ENCODE results near the gene CCDC74A. TPM values are rescaled to one million over a fixed set of nuclear protein-coding genes. Genes with fewer than 3 reads are reported as not detected.
A peak's percentile ranks its signal among the peaks of the same experiment; 100 is the strongest.
"Not testable (repeated sequence)": the region's sequence is repeated elsewhere in the genome, so short reads cannot be mapped to it uniquely, and the experiment has no call there.

The CCDC74A gene
- total and polyA plus RNA-seq, 5 donors, result 1.0 to 2.2 (median 1.3) TPM

DNA sequence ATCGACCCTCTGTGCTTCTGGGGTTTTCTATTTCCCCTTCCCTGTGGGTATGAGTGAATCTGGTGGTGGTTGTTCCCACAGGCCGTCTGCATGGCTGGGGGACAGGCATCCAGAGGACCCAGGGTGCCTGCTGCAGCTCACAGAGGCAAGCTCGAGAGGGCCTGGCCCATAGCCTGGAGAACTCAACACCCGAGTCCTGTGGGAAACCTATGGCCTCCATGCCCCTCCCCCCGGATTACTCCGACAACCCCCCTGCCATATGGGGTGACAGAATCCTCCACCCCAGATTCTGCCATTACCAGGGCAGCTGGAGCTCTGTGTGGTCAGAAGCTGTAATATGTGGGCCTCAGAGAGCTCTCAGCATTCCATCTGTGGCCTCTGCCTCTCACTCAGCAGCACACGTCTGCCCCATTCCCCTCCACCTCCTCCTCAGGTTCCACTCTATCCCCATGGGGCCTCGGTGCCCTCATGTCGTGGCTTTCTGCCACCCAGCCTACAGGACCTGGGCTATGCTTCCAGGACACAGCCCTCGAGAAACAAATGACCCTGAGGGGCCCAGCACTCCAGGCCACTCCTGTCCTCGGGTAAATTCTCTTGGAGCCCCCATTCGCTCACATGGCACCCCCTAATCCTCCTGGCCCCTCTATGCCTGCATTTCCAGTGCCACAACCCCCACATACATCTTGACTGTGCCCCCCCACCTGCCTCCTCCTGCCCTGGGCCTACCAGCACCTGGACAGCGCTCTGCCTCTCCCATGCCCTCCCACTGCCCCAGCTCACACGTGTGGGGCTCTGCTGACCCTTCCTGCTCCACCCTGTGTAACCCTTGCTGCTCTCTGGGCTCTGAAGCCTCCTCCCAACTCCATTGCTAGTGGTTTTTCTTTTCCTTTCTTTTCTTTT lies 39.1 kb upstream of the CCDC74A start:
- no peak overlapping the region for H3K4me3 ChIP-seq (ENCODE audit: low read length)
- peak in 1 of 3 donors; percentile 71 for DNase-seq
- H3K4me1 ChIP-seq (ENCODE audit: control insufficient read depth, insufficient read depth, low read length), result peaks cover 2% of the 10 kb centered on the region
- H3K9me3 ChIP-seq (ENCODE audit: control insufficient read depth, low read length), result no peaks in the 10 kb centered on the region
- H3K27me3 ChIP-seq (ENCODE audit: control insufficient read depth, insufficient read depth), result no peaks in the 10 kb centered on the region
- ATAC-seq, result no peak
- intact Hi-C loops (cut with DNase I), result no loop called here
- WGBS, result 63% methylated on average over 14 of the region's 14 CpGs
- H3K27ac ChIP-seq (ENCODE audit: low read length), result no peak overlapping the region

DNA sequence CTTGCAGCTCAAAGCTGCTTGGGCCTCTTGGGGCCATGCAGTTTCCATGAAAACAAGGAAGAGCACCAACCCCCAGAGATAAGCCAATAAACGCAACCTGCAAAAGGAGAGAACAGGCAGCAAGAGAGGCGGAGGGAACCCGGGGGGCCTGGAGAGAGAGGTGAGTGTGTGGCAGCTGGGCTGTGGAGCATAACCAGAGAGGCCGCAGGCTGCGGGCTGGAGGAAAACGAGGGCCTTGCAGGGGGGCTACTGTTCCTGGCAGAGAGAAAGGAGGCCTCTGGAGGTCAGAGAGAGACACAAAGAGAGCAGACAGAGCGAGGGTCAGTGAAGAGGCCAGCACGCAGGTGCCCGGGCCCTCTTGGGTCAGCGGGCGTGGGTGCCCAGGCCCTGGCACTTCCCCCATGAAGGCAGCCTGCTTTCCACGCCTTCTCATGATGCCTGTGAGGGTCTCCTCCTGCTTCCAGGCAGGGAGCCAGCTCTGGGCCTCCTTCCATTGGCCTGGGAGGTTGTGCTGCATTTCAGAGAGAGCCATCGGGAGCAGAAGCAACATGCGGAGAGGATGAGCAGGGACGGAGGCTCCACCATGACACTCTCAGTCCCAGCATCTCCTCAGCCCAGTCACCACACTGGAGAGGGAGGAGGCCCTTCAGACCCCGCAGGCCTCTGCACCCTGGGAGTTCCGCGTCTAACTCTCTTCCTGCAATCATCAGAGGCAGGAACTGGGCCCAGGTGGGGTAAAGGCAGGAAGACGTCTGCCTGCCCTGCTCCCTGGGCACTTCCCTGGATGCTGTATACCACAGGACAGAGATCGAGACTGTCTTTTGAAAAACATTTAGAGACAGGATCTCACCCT lies 36.8 kb upstream of the CCDC74A start:
- H3K4me3 ChIP-seq (ENCODE audit: low read length); H3K9me3 ChIP-seq (ENCODE audit: control insufficient read depth, low read length); ATAC-seq; H3K4me1 ChIP-seq (ENCODE audit: control insufficient read depth, insufficient read depth, low read length); intact Hi-C loops (cut with DNase I); H3K27ac ChIP-seq (ENCODE audit: low read length); H3K27me3 ChIP-seq (ENCODE audit: control insufficient read depth, insufficient read depth): not testable (repeated sequence)
- WGBS, result 74% methylated on average over 20 of the region's 20 CpGs
- DNase-seq, result peak in 2 of 3 donors; percentile 34 to 36

DNA sequence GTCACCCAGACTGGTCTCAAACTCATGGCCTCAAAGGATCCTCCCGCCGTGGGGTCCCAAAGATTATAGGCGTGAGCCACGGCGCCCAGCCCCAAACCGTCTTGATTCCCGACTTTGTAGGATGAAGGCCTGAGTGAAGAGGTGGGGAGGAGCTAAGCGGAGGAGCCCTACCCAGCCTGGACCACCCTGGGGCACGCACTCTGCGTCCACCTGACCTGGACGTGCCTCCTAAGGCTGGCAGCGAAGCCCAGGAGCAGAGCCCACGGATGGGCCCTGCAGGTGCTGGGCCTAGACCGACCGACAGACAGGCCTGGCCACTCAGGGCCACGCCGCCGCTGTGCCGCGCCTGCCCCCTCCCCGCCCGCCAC lies 36.2 kb upstream of the CCDC74A start:
- H3K27ac ChIP-seq (ENCODE audit: low read length); intact Hi-C loops (cut with DNase I): not testable (repeated sequence)
- peak in 1 of 3 donors; percentile 41 for DNase-seq

DNA sequence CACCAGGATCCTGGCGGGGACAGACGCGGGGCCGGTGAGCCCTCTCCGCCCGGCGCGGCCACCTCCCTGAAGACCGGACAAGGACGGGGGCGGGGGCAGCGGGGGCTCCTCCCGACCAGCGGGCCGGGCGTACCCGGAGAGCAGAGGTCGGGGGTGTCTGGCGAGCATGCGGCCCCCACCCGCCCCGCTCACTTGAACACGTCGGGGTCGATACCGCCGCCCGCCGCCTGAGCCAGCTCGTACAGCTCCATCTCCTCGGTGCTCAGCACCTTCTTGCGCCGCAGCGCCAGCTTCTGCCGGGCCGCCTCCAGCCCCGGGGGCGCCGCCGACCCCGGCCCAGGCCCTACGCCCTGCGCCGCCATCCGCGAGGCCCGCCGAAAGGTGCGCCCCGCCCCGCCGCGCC lies 35.7 kb upstream of the CCDC74A start, which contains the start of gene MZT2A:
Gene MZT2A (minus strand): TSS at position 383 of the 403 bp plus-strand sequence. CDS start 21 bp downstream, at position 362.
- H3K9me3 ChIP-seq (ENCODE audit: control insufficient read depth, low read length); H3K27me3 ChIP-seq (ENCODE audit: control insufficient read depth, insufficient read depth); intact Hi-C loops (cut with DNase I); H3K4me1 ChIP-seq (ENCODE audit: control insufficient read depth, insufficient read depth, low read length): not testable (repeated sequence)
- Histone ChIP-seq H3K4me3 (ENCODE audit: low read length) (peak within 1 kb of the TSS; percentile 59), H3K27ac (ENCODE audit: low read length) (peak within 1 kb of the TSS; percentile 57)
- WGBS, result 1% methylated on average over 53 of the region's 53 CpGs
- peak; percentile 1 for ATAC-seq
- peak in 1 of 3 donors; percentile 42 for DNase-seq

More for the DNA sequence above, 36.2 kb upstream of the CCDC74A start:
- H3K4me1 ChIP-seq (ENCODE audit: control insufficient read depth, insufficient read depth, low read length); H3K27me3 ChIP-seq (ENCODE audit: control insufficient read depth, insufficient read depth); H3K4me3 ChIP-seq (ENCODE audit: low read length); H3K9me3 ChIP-seq (ENCODE audit: control insufficient read depth, low read length): not testable (repeated sequence)
- ATAC-seq, result peak in 1 of 2 donors; percentile 5
- 45% methylated on average over 20 of the region's 22 CpGs for WGBS

DNA sequence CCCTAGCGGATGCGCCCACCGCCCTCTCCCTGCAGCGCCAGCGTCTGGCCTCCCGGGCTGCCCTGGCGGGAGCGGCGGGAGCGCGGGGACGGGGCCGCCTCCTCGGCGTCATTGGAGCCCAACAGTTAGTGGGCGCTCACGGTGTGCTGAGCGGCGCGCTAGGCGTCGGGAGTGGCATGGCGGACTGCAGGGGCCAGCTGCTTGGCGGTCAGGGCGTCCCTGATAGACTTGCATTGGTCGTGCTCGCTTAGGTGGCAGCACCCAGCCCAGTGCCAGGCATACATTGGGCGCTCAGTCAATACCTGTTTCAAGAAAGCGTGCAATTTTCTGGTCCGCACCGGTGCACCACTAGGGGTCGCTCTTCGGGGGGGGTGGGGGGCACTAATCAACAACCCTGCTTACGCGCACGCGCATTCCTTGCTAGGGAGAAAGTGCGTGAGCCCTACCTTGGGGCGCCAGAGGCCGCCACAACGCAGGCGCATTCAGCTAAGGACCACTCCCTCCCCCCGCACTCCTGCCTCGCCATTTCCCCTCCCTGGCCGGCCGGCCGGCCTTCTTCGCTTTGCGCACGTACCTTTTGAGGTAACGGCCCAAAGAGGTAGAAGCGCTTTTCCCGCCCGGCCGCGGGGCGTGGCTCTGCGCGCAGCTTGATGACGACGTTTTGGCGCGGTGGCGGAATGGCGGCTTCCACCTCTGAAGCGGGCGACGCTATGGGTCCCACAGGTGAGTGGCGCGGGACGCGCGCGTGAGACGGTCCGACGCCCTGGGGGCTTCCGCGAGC lies 35.1 kb upstream of the CCDC74A start:
- intact Hi-C loops (cut with DNase I), result no loop called here
- H3K27me3 ChIP-seq (ENCODE audit: control insufficient read depth, insufficient read depth), result no peaks in the 10 kb centered on the region
- peak; percentile 92 to 97 (median 96) for DNase-seq
- peak overlapping the region; percentile 57 for H3K27ac ChIP-seq (ENCODE audit: low read length)
- peaks cover 5% of the 10 kb centered on the region for H3K4me1 ChIP-seq (ENCODE audit: control insufficient read depth, insufficient read depth, low read length)
- under 1% methylated on average over 78 of the region's 79 CpGs for WGBS
- H3K9me3 ChIP-seq (ENCODE audit: control insufficient read depth, low read length), result no peaks in the 10 kb centered on the region
- peak; percentile 94 for ATAC-seq
- H3K4me3 ChIP-seq (ENCODE audit: low read length), result peak overlapping the region; percentile 59

DNA sequence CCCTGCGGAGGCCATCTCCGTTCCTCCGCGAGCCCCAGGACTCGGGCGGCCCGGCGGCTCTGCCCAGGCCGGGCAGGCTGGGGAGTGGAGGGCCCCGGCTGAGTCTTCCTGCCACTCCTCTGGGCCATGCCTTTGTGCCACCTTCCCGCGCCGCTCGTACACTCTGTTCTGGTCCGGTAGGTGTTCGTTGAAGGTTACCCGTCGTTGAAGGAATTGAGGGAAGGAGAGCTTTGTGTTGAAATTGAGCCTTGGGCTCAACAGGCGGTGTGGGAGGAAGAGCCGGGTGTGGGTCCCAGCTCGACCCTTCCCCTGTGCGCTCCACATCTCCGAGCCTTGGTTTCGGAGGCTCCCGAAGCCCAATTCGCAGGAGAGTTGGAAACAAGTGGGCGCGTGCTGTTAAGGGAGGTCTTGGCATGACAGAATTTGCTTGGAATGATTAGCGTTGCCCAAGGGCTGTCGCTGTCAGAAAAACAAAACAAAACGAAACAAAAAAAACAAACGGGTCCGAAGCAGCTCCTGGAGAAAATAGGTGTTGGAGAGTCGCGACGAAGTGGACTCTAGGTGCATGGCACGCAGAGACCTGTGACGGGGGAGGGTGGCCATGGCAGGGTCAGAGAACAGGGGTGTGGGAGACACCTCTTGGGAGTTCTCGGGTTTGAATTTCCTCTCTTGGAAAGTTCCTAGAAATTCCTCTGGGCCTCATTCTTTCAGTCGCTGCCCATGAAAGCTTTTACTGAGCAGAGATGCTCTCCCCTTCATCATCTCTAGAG lies 34.3 kb upstream of the CCDC74A start:
- intact Hi-C loops (cut with DNase I), result no loop called here
- H3K4me1 ChIP-seq (ENCODE audit: control insufficient read depth, insufficient read depth, low read length), result peaks cover 5% of the 10 kb centered on the region
- no peak for DNase-seq
- peak; percentile 36 to 55 for ATAC-seq
- peak overlapping the region; percentile 59 for H3K4me3 ChIP-seq (ENCODE audit: low read length)
- under 1% methylated on average over 40 of the region's 40 CpGs for WGBS
- no peaks in the 10 kb centered on the region for H3K27me3 ChIP-seq (ENCODE audit: control insufficient read depth, insufficient read depth)
- no peaks in the 10 kb centered on the region for H3K9me3 ChIP-seq (ENCODE audit: control insufficient read depth, low read length)
- peak overlapping the region; percentile 8 for H3K27ac ChIP-seq (ENCODE audit: low read length)

DNA sequence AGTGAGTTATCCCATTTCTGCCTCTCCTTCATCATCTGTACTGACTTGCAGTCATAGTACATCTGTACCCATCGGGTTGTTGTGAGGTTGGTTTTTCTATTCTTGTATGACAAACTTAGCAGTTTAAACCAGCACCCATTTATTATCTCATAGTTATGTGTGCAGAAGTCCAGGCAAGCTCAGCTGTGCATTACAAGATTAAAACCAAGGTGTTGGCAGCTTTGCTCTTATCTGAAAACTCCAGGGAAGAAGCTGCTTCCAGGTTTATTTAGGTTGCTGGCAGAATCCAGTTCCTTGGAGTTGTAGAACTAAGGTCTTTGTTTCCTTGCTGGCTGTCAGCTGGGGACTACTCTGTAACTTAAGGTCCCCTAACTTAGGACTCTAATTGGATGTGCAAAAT lies 32.2 kb upstream of the CCDC74A start:
- not testable (repeated sequence) for H3K9me3 ChIP-seq (ENCODE audit: control insufficient read depth, low read length)

DNA sequence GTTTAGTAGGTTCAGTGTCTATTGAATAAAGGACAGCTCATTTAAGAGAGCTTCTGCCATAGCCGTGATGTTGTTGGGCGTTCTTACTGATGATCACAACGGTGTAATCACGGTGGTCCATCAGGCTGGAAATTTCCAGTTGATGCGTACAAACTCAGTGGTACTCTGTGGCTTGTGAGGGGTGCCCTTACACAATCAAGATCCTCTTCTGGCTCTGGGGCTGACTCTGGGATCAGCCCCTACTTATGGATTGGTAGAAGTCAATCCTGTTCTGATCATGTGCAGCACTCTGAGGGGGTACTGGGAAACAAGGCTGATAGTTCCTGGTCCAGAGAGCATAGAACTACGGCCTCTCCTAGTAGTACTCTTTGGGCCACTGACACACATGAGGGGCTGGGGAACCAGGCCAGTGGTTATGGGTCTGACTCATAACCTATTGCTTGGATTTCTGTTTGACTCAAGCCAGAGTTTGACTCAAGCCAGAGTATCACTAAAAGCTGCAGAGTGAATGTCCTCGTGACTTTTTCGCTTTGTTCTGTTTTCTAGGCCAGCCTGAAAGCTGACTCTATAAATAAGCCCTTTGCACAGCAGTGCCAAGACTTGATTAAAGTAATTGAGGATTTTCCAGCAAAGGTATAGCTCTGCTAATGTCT lies 29.2 kb upstream of the CCDC74A start:
- intact Hi-C loops (cut with DNase I); H3K4me3 ChIP-seq (ENCODE audit: low read length); H3K9me3 ChIP-seq (ENCODE audit: control insufficient read depth, low read length); H3K27me3 ChIP-seq (ENCODE audit: control insufficient read depth, insufficient read depth); H3K4me1 ChIP-seq (ENCODE audit: control insufficient read depth, insufficient read depth, low read length); DNase-seq: not testable (repeated sequence)
- 64% methylated on average over 8 of the region's 8 CpGs for WGBS
- H3K27ac ChIP-seq (ENCODE audit: low read length), result peak overlapping the region; percentile 37
- ATAC-seq, result peak; percentile 52 to 79

More for the DNA sequence above, 32.2 kb upstream of the CCDC74A start:
- H3K4me1 ChIP-seq (ENCODE audit: control insufficient read depth, insufficient read depth, low read length); ATAC-seq; intact Hi-C loops (cut with DNase I); H3K4me3 ChIP-seq (ENCODE audit: low read length); H3K27ac ChIP-seq (ENCODE audit: low read length); DNase-seq; H3K27me3 ChIP-seq (ENCODE audit: control insufficient read depth, insufficient read depth): not testable (repeated sequence)
- 83% methylated on average over 1 of the region's 1 CpG for WGBS

DNA sequence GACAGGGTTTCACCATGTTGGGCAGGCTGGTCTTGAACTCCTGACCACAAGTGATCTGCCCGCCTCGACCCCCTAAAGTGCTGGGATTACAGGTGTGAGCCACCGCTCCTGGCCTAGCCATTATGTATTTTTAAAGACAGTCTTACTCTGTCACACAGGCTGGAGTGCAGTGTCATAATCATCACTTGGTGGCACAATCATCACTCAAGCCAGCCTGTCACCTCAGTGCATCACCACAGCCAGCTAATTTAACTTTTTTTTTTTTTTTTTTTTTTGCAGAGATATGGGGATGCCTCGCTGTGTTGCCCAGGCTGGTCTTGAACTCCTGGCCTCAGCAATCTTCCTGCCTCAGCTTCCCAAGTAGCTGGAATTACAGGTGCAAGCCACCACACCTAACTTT lies 24.1 kb upstream of the CCDC74A start:
- ATAC-seq; H3K27me3 ChIP-seq (ENCODE audit: control insufficient read depth, insufficient read depth); DNase-seq; H3K4me1 ChIP-seq (ENCODE audit: control insufficient read depth, insufficient read depth, low read length); intact Hi-C loops (cut with DNase I); H3K4me3 ChIP-seq (ENCODE audit: low read length); H3K9me3 ChIP-seq (ENCODE audit: control insufficient read depth, low read length); H3K27ac ChIP-seq (ENCODE audit: low read length): not testable (repeated sequence)
- WGBS, result 97% methylated on average over 4 of the region's 4 CpGs
